Kidney capillary endothelial cell (primary cell): Measurements from ENCODE around the gene NTM.

ENCODE experiments used
- DNase-seq: peaks from one replicate; pipeline ENCODE4 v3.0.0-alpha.2; 2018; ENCODE audit warnings: low spot score

The NTM gene

DNA sequence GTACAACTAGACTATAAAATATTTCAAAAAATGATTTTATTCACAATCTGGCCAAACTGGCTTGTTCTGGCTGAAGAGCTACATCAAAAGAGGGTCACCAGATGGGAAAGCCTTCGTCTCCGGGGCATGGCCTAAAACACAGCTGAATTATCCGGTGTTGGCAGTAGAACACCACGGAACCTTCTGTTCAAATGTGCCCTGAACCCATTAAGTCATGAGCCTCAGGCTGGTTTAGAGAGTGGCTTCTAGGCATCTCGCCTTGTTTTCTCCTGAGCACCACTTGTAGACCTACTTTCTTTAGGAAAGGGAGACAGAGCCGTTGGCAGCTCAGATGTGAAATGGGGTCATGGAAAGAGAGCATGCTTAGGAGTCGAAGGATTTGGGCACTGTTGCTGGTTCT, 890.2 kb downstream of the NTM start:
- DNase-seq, result no peak

- no peak for DNase-seq
Observed at GRCh38 chr11:132263241-132263640, 892.8 kb downstream of the NTM start.

DNA sequence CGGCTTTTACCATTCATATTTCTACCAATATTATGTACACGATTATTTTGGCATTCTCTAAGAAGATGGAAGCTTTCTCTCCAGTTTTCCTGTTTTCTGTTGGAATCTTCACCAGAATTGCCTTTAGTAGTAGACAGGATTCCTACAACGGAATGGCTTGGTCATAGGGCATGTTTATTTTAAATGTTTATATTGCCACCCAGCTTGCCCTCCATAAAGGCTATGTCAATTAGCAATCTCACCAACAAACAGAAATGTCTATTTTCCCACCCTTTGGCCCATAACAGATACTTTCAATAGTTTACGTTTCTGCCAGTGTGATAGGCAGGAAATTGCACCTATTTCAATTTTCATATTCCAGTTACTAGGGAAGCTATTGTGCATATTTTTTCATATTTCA, 893.5 kb downstream of the NTM start:
- no peak for DNase-seq

DNA sequence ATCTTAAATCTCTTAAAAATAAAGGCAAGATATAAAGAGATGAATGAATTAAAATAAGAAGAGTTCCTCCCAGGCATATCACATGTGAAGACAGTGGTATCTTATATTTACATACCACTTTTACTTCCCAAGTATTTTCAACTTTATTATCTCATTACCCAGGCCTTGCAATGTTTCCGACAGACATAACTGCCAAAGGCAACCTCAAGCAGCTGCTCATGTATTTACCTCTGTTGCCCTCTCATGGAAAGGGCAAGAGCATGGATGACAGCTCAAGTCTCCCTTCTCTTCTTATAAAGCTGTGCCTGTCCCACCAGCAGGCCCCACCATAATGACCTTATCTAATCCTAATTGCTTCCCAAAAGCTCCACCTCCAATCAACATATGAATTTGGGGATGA, 894.2 kb downstream of the NTM start:
- DNase-seq, result no peak

GRCh38 chr11:132278801-132279574, 908.6 kb downstream of the NTM start:
- no peak for DNase-seq

DNA sequence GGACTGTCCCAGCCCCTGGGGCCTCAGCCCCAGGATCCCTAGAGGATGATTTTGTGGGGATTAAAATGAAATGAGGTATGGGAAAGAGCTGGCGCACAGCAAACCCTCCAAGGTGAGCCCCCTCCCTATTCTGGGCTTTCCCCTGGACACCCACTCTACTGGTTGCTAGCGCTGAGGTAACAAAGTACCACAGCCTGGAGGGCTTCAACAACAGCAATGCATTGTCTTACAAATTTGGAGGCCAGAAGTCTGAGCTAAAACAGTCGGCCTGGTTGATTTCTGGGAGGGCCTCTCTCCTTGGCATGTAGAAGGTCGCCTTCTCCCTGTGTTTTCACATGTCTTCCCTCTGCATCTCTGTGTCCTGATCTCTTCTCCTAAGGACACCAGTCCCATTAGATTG, 913.6 kb downstream of the NTM start:
- no peak for DNase-seq

- DNase-seq, result no peak
Observed at GRCh38 chr11:132284611-132285010, 914.2 kb downstream of the NTM start.

DNA sequence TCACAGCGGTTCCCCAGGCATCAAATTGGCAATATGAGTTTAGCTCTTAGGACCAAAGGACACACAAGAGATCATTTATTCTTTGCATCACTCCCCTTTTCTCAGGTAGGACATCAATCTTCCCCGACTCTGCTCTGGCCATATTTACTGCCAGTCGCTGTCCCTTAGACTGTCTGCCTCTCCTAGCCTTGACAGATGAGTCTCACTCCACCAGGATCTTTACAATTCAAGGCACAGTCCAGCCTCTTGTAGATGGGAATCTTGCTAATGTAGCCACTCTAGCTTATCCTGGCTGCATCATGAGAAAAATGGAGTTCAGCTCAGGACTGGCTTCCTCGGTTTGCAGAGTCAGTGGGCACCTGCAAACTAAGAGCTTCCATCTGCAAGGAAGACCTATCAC, 915.2 kb downstream of the NTM start:
- DNase-seq, result no peak

DNA sequence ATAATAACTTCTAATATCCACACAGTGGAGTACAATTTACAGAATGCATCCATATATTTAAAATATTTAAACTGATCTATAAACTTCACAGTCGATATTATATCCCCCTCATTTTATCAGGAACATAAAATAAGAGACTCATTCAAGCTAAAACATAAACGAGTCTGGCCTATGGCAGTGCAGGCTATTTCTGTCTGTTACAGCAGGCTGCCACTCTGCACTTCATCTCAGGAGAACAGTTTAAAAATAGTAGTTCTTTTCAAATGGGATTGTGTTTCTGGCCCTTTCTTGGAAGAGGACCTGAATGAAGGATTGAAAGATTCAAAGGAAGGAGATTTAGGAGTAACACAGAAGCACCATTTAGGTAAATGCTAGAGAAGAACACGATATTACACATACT, 915.7 kb downstream of the NTM start:
- DNase-seq, result no peak

GRCh38 chr11:132288036-132288435, 917.6 kb downstream of the NTM start:
- no peak for DNase-seq

DNA sequence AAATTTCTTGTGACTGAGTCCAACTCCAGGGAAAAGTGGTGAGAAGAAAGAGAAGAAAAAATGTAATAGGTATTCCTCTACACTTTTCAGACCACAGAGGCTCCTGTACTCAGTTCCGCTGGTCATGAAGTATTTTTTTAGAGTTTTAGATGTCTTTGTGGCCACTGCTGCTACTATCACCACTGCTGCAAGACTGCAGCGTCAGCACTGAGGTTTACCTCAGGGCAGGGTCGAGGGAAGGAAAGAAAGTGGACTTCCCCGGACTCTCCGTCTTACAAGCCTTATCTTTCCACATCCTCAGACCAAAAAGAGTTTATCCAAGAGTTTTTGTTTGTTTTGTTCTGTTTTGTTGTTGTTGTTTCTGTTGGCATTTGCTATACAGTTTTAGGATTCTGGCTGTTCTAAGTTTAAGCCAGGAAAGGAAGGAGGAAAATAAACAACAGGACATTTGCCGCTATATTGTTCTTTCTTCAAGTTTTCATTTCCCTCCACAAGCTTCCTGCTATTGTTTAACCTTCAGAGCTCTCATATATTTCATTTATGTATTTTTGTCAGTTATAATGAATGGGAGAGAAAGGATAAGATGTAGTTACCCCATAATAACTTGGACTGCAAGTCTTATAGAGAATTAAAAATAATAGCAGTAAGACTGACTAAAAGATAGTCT, 919.3 kb downstream of the NTM start:
- DNase-seq, result no peak

DNA sequence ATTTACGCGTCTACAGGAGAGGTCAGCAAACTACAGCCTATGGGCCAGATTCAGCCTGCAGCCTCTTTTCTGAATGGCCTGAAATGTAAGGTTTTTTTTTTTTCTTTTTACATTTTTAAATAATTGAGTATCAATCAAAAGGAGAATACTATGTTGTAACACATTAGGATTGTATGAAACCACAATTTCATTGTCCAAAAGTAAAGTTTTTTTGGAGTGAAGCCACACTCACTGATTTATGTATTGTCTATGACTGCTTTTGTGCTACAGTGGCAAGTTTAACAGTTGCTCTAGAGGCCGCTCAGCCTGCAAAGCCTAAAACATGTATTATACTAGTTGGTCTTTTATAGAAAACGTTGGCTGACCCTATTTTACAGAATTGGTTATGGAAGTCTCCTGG, 923.2 kb downstream of the NTM start:
- DNase-seq, result no peak

DNA sequence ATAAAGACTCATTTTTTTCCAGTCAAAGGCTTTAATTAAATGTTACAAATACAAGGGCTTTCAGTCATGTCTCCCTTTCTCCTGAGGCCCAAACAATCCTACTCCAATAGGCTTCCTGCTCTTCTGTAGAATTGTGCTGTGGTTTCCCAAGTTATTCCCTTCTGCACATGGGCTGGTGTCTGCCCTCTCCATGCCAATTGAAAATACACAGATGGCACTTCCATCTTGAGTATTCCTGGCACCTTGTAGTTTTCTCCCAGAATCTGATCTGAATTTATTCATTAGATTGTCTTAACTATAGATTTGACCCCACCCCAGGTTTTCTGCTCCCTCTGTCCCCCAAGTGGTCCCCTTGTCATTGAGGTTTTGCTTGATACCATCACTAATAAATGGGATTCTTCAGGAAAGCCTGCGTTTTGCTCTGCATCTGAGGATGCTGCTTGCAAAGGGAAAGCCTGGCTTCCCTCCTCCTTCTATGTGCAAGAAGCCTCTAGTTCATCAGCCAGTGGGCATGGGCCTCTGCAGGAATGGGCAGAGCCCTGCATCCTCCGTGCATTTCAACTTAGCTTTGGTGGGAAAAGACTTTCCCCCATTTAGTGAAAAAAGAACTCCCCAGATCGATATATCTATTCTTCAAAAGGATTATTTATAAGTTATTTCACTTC, 926.7 kb downstream of the NTM start:
- DNase-seq, result no peak

GRCh38 chr11:132298357-132298756, 927.9 kb downstream of the NTM start:
- DNase-seq, result no peak

DNA sequence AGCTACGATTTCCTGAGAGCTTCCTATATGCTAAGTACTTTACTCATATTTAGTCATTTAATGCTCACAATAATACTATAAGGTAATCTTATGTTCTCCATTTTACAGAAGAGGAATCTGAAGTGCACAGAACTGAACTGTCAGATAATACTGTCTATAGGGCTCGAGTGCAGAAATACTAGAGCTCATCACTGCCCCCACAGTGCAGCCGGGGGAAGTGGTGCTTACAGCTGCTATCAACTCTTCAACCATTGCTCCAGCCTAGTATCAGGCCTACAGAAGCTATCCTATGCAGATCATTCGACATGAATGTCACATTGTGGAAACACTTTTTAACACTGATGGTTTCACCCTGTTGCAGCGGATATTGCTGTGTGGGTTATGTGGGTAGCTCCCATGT, 929.9 kb downstream of the NTM start:
- no peak for DNase-seq

- DNase-seq, result no peak
Observed at GRCh38 chr11:132301465-132301864, 931.0 kb downstream of the NTM start.

GRCh38 chr11:132301900-132302299, 931.5 kb downstream of the NTM start:
- DNase-seq, result no peak

GRCh38 chr11:132307309-132308020, 937.0 kb downstream of the NTM start:
- no peak for DNase-seq

- DNase-seq, result no peak
Observed at GRCh38 chr11:132310390-132311375, 940.3 kb downstream of the NTM start.

- DNase-seq, result no peak
Observed at GRCh38 chr11:132311703-132312102, 941.3 kb downstream of the NTM start.

GRCh38 chr11:132312161-132312560, 941.7 kb downstream of the NTM start:
- DNase-seq, result peak; percentile 82
